Nephron (organoid): ENCODE measurements around the gene ALKBH4.
"Not testable (repeated sequence)": the region's sequence is repeated elsewhere in the genome, so short reads cannot be mapped to it uniquely, and the experiment has no call there.

Experiments
- H3K27ac Mint-ChIP-seq, 3 experiments: 2 replicates each; pipeline ENCODE4 v1.8.0; 2020; ENCODE audit warnings: mixed read lengths in 3 of 3, mild to moderate bottlenecking in 2 of 3, moderate library complexity in 1 of 3
- H3K27me3 Mint-ChIP-seq: 2 replicates; pipeline ENCODE4 v1.8.0; 2021; ENCODE audit warnings: low read depth, mild to moderate bottlenecking, moderate library complexity, mixed read lengths
- H3K36me3 Mint-ChIP-seq: 2 replicates; pipeline ENCODE4 v1.8.0; 2020; ENCODE audit warnings: low read depth, mixed read lengths
- H3K4me1 Mint-ChIP-seq: 2 replicates; pipeline ENCODE4 v1.8.0; 2020; ENCODE audit warnings: mixed read lengths
- H3K4me3 Mint-ChIP-seq, 3 experiments: 2 replicates each; pipeline ENCODE4 v1.8.0; 2020; ENCODE audit warnings: mild to moderate bottlenecking in 3 of 3, mixed read lengths in 3 of 3, moderate library complexity in 2 of 3
- H3K9me3 Mint-ChIP-seq: 2 replicates; pipeline ENCODE4 v1.8.0; 2020; ENCODE audit warnings: mixed read lengths
- TF ChIP-seq, protein P1 (sequence below), 3 experiments: fragments of 200-600 bp; sonication (generic); IDR thresholded peaks; one replicate each; pipeline ENCODE4 v1.5.0; 2021; ENCODE audit warnings: antibody characterized with exemption in 3 of 3; ENCODE audit not compliant: unreplicated experiment in 3 of 3

ALKBH4 gene

DNA sequence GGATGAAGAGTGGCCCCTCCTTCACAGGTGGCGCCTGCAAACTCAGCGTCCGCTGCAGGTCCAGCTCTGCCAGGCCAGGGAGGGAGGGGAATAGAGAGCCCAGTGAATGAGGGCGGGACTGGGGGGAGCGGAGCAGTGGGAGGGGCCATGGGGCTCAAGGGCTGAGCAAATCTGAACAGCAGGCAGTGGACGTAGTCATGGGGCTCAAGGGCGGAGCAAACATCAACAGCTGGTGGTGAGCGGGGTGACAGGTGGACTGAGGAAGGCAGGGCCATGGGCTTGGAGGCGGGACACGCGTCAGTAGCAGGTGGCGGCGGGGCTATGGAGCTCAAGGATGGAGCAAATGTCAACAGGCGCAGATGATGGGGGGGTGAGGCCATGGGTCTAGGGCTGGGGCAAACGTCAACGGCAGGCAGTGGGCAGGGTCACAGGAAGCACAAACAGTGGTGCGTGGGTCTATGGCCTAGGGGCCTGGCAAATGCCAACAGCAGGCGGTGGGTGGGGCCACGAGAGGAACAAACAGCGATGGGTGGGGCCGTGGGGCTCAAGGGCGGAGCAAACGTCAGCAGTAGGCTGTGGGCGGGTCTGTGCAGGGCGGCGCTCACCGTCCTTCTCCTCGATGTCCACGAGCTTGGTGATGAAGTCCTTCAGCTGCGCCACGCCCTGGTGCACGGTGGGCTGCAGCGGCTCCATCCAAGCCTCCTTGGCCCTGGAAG, 28.7 kb upstream of the ALKBH4 start:
- not testable (repeated sequence) for H3K4me3 Mint-ChIP-seq

DNA sequence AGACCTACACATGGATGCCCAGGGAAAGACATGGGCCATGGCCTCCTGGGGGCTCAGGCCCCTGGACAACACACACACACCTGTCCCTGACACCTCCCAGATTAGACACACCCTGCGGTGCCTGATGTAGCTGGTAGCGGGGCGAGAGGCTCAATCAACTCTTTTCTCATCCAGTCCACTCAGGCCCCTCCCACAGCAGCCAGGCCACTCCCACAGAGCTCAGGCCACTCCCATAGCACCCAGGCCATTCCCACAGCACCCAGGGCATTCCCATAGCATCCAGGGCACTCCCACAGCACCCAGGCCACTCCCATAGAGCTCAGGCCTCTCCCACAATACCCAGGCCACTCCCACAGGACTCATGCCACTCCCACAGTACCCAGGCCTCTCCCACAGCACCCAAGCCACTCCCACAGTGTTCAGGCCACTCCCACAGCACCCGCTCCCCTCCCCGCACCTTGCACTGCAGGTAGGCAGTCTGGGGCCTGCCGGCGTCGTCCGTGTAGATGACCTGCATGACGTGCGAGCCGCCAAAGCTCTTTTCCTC, 25.9 kb upstream of the ALKBH4 start:
- H3K4me3 Mint-ChIP-seq, H3K9me3 Mint-ChIP-seq, H3K27ac Mint-ChIP-seq, H3K27me3 Mint-ChIP-seq, H3K4me1 Mint-ChIP-seq, H3K36me3 Mint-ChIP-seq: not testable (repeated sequence)

More for the DNA sequence above, 28.7 kb upstream of the ALKBH4 start:
- H3K27ac Mint-ChIP-seq, H3K9me3 Mint-ChIP-seq, H3K36me3 Mint-ChIP-seq, H3K4me1 Mint-ChIP-seq, H3K27me3 Mint-ChIP-seq: not testable (repeated sequence)

DNA sequence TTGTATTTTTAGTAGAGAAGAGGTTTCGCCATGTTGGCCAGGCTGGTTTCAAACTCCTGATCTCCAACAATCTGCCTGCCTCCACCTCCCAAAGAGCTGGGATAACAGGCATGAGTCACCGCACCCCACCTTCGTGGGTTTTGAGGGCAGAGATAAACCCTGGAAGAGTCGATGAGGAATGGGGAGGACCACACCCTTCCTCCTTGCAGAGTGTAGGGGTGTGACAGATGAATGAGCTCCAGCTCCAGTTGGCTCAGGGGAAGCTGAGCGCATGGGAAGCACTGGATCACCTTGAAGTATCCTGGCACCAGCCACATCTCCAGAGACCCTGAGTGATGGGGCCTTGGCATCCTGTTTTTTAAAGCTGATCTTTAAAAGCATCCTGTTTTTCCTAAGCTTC, 19.7 kb upstream of the ALKBH4 start:
- H3K27ac Mint-ChIP-seq, H3K9me3 Mint-ChIP-seq, H3K27me3 Mint-ChIP-seq, H3K4me3 Mint-ChIP-seq, H3K4me1 Mint-ChIP-seq, H3K36me3 Mint-ChIP-seq: not testable (repeated sequence)

DNA sequence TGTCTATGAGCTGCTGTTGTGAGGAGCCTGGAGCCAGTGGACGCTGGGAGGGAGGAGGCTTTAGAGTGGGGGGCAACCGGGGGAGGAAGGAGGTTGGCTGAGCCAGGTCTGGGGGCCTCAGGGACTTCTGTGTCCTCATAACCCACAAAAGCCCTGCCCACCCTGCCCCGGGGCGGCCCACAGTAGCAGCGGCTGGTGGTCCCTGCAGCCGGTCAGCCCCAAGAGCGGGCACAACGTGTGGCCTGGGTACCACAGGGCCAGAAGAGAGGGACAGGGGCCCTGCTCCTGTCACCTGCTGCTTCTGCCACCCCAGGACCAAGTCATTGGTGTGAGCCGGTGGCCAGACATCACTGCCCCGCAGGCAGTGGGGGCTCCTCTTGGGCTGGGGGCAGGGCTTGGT, 17.3 kb upstream of the ALKBH4 start:
- not testable (repeated sequence) for H3K27ac Mint-ChIP-seq, H3K4me3 Mint-ChIP-seq, H3K9me3 Mint-ChIP-seq, H3K36me3 Mint-ChIP-seq, H3K4me1 Mint-ChIP-seq, H3K27me3 Mint-ChIP-seq

DNA sequence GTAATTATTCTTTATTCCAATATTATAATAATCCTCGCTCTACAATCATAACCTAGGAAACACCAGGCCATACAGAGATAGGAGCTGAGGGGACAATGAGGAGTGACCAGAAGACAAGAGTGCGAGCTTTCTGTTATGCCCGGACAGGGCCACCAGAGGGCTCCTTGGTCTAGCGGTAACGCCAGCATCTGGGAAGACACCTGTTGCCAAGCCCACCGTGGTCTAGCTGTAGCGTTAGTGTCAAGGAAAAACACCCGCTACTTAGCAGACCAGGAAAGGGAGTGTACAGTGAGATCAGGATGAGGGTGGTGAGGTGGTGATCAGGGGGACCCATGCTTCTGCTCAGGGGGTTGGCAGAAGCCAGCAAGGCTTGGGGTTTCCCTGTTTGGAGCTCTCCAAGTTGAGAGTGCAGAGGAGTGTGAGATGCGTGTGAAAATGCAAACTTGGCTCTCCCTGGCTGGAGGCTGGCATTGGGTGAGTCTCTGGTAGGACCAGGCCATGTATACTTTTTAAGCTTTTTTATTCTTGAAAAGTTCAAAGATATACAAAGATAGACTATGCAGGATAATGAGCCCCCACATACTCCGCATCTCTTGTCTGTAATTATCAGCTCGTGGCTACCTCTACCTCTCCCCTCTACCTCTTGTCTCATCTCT, 15.4 kb upstream of the ALKBH4 start:
- H3K27ac Mint-ChIP-seq = peak overlapping the region in 2 of 3 experiments; percentile 53 to 57
- H3K4me1 Mint-ChIP-seq, H3K36me3 Mint-ChIP-seq, H3K4me3 Mint-ChIP-seq, H3K27me3 Mint-ChIP-seq, H3K9me3 Mint-ChIP-seq: not testable (repeated sequence)
- TF ChIP-seq, protein P1, sequence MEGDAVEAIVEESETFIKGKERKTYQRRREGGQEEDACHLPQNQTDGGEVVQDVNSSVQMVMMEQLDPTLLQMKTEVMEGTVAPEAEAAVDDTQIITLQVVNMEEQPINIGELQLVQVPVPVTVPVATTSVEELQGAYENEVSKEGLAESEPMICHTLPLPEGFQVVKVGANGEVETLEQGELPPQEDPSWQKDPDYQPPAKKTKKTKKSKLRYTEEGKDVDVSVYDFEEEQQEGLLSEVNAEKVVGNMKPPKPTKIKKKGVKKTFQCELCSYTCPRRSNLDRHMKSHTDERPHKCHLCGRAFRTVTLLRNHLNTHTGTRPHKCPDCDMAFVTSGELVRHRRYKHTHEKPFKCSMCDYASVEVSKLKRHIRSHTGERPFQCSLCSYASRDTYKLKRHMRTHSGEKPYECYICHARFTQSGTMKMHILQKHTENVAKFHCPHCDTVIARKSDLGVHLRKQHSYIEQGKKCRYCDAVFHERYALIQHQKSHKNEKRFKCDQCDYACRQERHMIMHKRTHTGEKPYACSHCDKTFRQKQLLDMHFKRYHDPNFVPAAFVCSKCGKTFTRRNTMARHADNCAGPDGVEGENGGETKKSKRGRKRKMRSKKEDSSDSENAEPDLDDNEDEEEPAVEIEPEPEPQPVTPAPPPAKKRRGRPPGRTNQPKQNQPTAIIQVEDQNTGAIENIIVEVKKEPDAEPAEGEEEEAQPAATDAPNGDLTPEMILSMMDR (IDR thresholded peaks at IDR 0.05; ENCODE audit: unreplicated experiment in 3 of 3) = peak in 2 of 3 experiments; percentile 11 to 23

DNA sequence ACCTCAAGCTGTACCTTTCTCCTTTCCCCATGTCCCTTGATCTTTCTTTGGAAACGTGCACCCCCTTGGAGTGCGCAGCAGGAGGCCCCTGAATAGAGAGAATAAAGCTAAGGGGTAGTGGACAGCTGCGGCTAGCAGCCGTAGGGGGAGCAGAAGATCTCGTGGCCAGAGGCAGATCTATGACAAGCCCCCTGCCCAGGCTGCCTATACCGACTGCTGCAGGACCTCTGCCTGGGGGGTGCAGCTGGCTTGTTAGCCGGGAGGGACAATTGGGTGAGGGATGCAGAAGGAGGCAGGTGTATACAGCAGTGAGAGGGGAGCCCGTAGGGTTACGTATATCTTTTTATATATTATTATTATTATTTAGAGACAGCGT, 14.5 kb upstream of the ALKBH4 start:
- H3K27me3 Mint-ChIP-seq, H3K36me3 Mint-ChIP-seq, H3K9me3 Mint-ChIP-seq, H3K4me1 Mint-ChIP-seq, H3K4me3 Mint-ChIP-seq, H3K27ac Mint-ChIP-seq: not testable (repeated sequence)

DNA sequence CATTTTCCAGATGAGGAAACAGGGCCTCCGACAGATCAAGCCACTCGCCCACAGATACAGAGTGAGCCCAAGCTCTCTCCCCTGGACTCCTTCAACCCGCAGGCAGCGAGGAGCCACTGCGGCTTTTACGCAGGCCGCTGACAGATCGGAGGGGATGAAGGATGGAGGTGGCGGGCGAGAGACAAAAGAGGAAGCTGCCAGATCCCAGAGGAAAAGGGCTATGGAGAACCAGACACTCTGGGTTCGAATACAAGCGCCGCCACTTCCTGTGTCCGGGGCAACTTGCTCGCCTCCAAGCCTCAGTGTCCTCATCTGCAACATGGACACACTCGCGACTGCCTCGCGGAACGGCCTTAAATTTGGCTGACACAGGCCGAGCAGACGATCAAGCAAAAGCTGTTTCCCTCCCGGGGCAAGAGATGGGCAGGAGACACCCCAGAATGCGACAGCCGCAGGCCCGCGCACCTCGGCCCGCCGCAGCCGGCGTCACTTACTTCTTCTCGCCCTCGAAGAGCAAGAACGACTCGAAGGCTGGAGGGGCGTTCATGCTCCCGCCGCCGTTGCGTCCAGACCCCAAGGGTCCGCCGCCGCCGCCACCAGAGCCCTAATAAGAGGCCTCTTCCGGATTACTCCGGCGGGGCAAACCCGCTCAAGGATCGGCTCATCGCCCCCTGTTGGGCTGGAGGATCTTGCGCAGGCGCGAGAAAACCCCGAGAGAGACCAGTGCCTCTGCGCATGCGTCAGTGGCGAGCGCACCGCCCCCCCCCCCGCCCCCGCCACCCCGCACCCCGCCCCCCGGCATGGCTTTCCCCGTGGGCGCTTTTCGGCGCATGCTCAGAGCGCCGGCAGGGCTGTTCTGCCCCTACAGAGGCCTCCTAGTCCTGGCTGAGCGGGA, 13.9 kb upstream of the ALKBH4 start, which contains the start of gene POLR2J:
POLR2J (minus strand) TSS at position 609 of the 895 bp plus-strand sequence; CDS start at position 547, 62 bp downstream.
- not testable (repeated sequence) for H3K27me3 Mint-ChIP-seq, H3K27ac Mint-ChIP-seq, H3K4me1 Mint-ChIP-seq, H3K36me3 Mint-ChIP-seq, H3K9me3 Mint-ChIP-seq
- TF ChIP-seq, protein P1 (IDR thresholded peaks at IDR 0.05; ENCODE audit: unreplicated experiment in 3 of 3) = peak in 2 of 3 experiments; percentile 17 to 24
- peak within 1 kb of the TSS; percentile 84 to 87 (median 87) for H3K4me3 Mint-ChIP-seq

DNA sequence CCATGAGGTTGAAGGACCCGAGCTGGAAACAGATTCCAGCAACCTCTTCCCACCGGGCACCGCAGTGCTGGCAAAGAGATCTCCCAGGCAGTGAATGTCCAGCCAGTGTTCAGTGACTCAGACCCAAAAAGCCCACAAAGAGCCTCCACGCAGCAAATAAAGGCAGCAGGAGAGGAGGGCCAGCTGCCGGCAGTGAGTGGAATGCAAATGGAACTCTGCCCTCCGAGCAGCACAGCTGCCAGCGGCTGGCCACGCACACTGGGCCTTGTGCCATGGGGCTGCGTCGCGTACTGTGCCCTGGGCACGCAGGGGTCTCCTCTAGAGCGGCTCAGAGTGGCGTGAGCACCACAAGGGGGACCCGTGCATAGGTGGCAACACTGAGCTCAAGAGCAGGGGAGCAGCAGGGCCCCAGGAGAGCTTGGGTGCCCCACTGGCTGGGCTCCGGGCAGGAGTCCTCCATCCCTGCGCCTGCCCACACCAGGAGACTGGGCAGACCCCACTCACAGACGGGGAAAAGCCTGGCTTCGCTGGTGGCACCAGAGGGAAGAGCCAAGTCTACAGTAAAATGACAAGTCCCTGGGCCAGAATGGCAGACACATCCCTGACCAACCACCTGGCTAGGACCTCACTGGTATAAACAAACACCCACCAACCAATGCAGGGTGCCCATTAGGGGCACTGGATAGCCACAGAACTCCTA, 10.2 kb upstream of the ALKBH4 start:
- H3K4me1 Mint-ChIP-seq, H3K36me3 Mint-ChIP-seq, H3K9me3 Mint-ChIP-seq, H3K4me3 Mint-ChIP-seq, H3K27ac Mint-ChIP-seq, H3K27me3 Mint-ChIP-seq: not testable (repeated sequence)

DNA sequence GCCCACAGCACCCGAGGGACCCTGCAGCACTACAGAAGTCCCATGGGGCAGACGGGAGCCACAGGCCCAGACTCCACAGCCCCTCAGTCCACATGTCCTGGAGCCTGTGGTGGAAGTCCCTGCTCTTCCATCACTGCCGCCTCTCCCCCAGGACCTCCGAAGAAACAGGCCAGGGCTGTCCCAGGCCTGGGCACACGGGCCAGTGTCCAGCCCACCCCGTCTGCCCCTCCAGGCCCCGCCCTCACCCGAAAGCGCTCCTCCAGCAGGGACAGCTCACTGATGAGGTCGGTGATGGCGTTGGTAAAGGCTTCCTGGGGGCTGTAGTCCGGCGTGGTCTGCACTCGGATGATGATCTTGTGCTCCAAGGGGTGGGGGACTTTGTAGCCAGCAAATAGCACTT, 9.5 kb upstream of the ALKBH4 start:
- not testable (repeated sequence) for H3K9me3 Mint-ChIP-seq, H3K27ac Mint-ChIP-seq, H3K4me3 Mint-ChIP-seq

More for the DNA sequence above, 9.5 kb upstream of the ALKBH4 start:
- H3K4me1 Mint-ChIP-seq, H3K36me3 Mint-ChIP-seq, H3K27me3 Mint-ChIP-seq: not testable (repeated sequence)
